HL-60 (cell line): Measurements from ENCODE around the gene IRF2.

Experiments
- DNase-seq, 2 experiments: peaks; one replicate each; pipeline ENCODE4 v3.0.0-alpha.2; 2010 to 2020; ENCODE audit warnings: low read depth in 1 of 2, low spot score in 1 of 2
- H3K27ac ChIP-seq: fragments of 250-450 bp; sonication (Bioruptor Pico); replicated peaks from 2 replicates; pipeline ENCODE4 v1.5.1; 2020; ENCODE audit warnings: mild to moderate bottlenecking, moderate library complexity
- H3K27me3 ChIP-seq: fragments of 250-450 bp; sonication (Bioruptor Pico); 2 replicates; pipeline ENCODE4 v1.5.1; 2021; ENCODE audit warnings: mild to moderate bottlenecking, moderate library complexity; ENCODE audit not compliant: insufficient read depth, poor library complexity, severe bottlenecking
- H3K4me3 ChIP-seq: replicated peaks from 2 replicates; pipeline ENCODE4 v1.5.1; 2011; ENCODE audit warnings: mild to moderate bottlenecking, control low read depth, low read length; ENCODE audit not compliant: insufficient read depth
- CTCF ChIP-seq: IDR thresholded peaks from one replicate; pipeline ENCODE4 v1.5.1; 2011; ENCODE audit warnings: low read length, control low read depth, inconsistent platforms; ENCODE audit not compliant: insufficient read depth
- GABPA ChIP-seq: IDR thresholded peaks from 2 replicates; pipeline ENCODE4 v1.6.1; 2012; ENCODE audit warnings: low read depth
- POLR2AphosphoS5 ChIP-seq: IDR thresholded peaks from 2 replicates; pipeline ENCODE4 v1.6.1; 2012; ENCODE audit warnings: low read depth
- REST ChIP-seq: IDR thresholded peaks from 2 replicates; pipeline ENCODE4 v1.6.1; 2012; ENCODE audit warnings: low read depth; ENCODE audit not compliant: insufficient replicate concordance
- SPI1 ChIP-seq: IDR thresholded peaks from 2 replicates; pipeline ENCODE4 v1.6.1; 2012; ENCODE audit warnings: low read depth, mild to moderate bottlenecking, borderline replicate concordance

Gene IRF2

GRCh38 chr4:184355857-184356256 is 118.5 kb downstream of the IRF2 start:
- DNase-seq, result no peak
- no peak for TF ChIP-seq REST
- TF ChIP-seq CTCF, result no peak
- no peak for TF ChIP-seq GABPA
- TF ChIP-seq POLR2AphosphoS5, result no peak
- no peak for TF ChIP-seq SPI1
- no peaks in the 10 kb centered on the region for H3K27me3 ChIP-seq
- H3K27ac ChIP-seq, result peak overlapping the region; percentile 52
- no peak overlapping the region for H3K4me3 ChIP-seq

- peak; percentile 92 to 99 for DNase-seq
- peak overlapping the region; percentile 52 for H3K27ac ChIP-seq
Measured at GRCh38 chr4:184355111-184355604, 119.2 kb downstream of the IRF2 start.

More at GRCh38 chr4:184355111-184355604, 119.2 kb downstream of the IRF2 start:
- H3K4me3 ChIP-seq, result no peak overlapping the region
- TF ChIP-seq POLR2AphosphoS5 (peak; percentile 88), SPI1 (peak; percentile 70; the same call in 1 of the 2 replicates), REST (no peak), GABPA (peak; percentile 75), CTCF (no peak)
- H3K27me3 ChIP-seq, result no peaks in the 10 kb centered on the region
